Left cardiac atrium (tissue), 4 donors: Measurements from ENCODE around the gene NLGN1. TPM values are rescaled to one million over a fixed set of nuclear protein-coding genes. Genes with fewer than 3 reads are reported as not detected.

Experiments used
- ATAC-seq, 2 donors: fragments of 200-7000 bp; cut with Tn5 transposase; one replicate each; pipeline ENCODE4 v1.9.1; 2020; ENCODE audit warnings: mild to moderate bottlenecking in 2 of 2, moderate library complexity in 2 of 2
- DNase-seq: peaks from one replicate; pipeline ENCODE4 v3.0.0-alpha.2; 2020
- intact Hi-C, 2 donors: fragments of 100-400 bp; cut with DNase I; formaldehyde crosslinking; loops; one replicate each; pipeline versions ENCODE4 v1.14.1 to v1.15.1; 2022 to 2023
- total RNA-seq, 2 donors: library from RNA; stranded (reverse); fragmentation: NEBNext Ultra II Directional; extraction: Animal tissue kit (Norgen Biotek cat#: 25700); gene quantifications; one replicate each; pipeline ENCODE4 v1.2.1, GENCODE V29; 2021
- donor health status: DM: no; HTN: yes; CAD: no.
- donor health status: DM: no; HTN: yes; CAD: no; lungs with severe emphysema.
- donor health status: DM: yes; HTN: yes; CAD: no.
- donor health status: Dilated cardiomyopathy.

Gene NLGN1
- total RNA-seq, 2 donors from 2014 or later = 2.2 to 2.5 TPM

- intact Hi-C loops = no loop called here
- DNase-seq = no peak
- no peak for ATAC-seq
Measured at GRCh38 chr3:173849489-173849888, 451.9 kb downstream of the NLGN1 start.

GRCh38 chr3:173857154-173857553 is 459.6 kb downstream of the NLGN1 start:
- DNase-seq (no peak), ATAC-seq (no peak)
- intact Hi-C loops = no loop called here

GRCh38 chr3:173862701-173863100 is 465.2 kb downstream of the NLGN1 start:
- intact Hi-C loops = no loop called here
- no peak for ATAC-seq
- no peak for DNase-seq

- DNase-seq (no peak), ATAC-seq (no peak)
- intact Hi-C loops = no loop called here
Measured at GRCh38 chr3:173863551-173863950, 466.0 kb downstream of the NLGN1 start.

- ATAC-seq (no peak), DNase-seq (no peak)
- intact Hi-C loops = no loop called here
Measured at GRCh38 chr3:173865900-173866498, 468.5 kb downstream of the NLGN1 start.

GRCh38 chr3:173869766-173870165 is 472.2 kb downstream of the NLGN1 start:
- DNase-seq (no peak), ATAC-seq (no peak)
- intact Hi-C loops = no loop called here

GRCh38 chr3:173870976-173871375 is 473.4 kb downstream of the NLGN1 start:
- ATAC-seq = no peak
- intact Hi-C loops = no loop called here
- DNase-seq = no peak

GRCh38 chr3:173875790-173876189 is 478.2 kb downstream of the NLGN1 start:
- intact Hi-C loops = no loop called here
- DNase-seq (no peak), ATAC-seq (no peak)

GRCh38 chr3:173876476-173876875 is 478.9 kb downstream of the NLGN1 start:
- ATAC-seq = no peak
- intact Hi-C loops = no loop called here
- no peak for DNase-seq

- intact Hi-C loops = no loop called here
- DNase-seq (no peak), ATAC-seq (no peak)
Measured at GRCh38 chr3:173887888-173888287, 490.3 kb downstream of the NLGN1 start.

GRCh38 chr3:173889596-173889995 is 492.1 kb downstream of the NLGN1 start:
- ATAC-seq = no peak
- intact Hi-C loops = no loop called here

GRCh38 chr3:173890091-173890490 is 492.5 kb downstream of the NLGN1 start:
- intact Hi-C loops = no loop called here
- ATAC-seq (no peak), DNase-seq (no peak)

More at GRCh38 chr3:173889596-173889995, 492.1 kb downstream of the NLGN1 start:
- no peak for DNase-seq

GRCh38 chr3:173891272-173892100 is 493.9 kb downstream of the NLGN1 start:
- intact Hi-C loops = no loop called here
- ATAC-seq (no peak), DNase-seq (no peak)

GRCh38 chr3:173892547-173892946 is 495.0 kb downstream of the NLGN1 start:
- intact Hi-C loops = no loop called here
- DNase-seq (no peak), ATAC-seq (no peak)

- ATAC-seq (no peak), DNase-seq (no peak)
- intact Hi-C loops = no loop called here
Measured at GRCh38 chr3:173893066-173893465, 495.5 kb downstream of the NLGN1 start.

GRCh38 chr3:173893835-173894234 is 496.3 kb downstream of the NLGN1 start:
- intact Hi-C loops = no loop called here
- ATAC-seq = no peak
- DNase-seq = no peak

GRCh38 chr3:173897631-173898030 is 500.1 kb downstream of the NLGN1 start:
- no peak for ATAC-seq
- intact Hi-C loops = no loop called here

GRCh38 chr3:173901649-173902048 is 504.1 kb downstream of the NLGN1 start:
- DNase-seq = no peak
- intact Hi-C loops = no loop called here
- ATAC-seq = no peak

More at GRCh38 chr3:173897631-173898030, 500.1 kb downstream of the NLGN1 start:
- DNase-seq = no peak

GRCh38 chr3:173902401-173902800 is 504.9 kb downstream of the NLGN1 start:
- no peak for ATAC-seq
- intact Hi-C loops = no loop called here
- no peak for DNase-seq

GRCh38 chr3:173902871-173903270 is 505.3 kb downstream of the NLGN1 start:
- no peak for ATAC-seq
- DNase-seq = no peak
- intact Hi-C loops = no loop called here

GRCh38 chr3:173905381-173905780 is 507.8 kb downstream of the NLGN1 start:
- DNase-seq (no peak), ATAC-seq (no peak)
- intact Hi-C loops = no loop called here
